ENCODE data around the gene ROM1.

The ROM1 gene

GRCh38 chr11:62627713-62628112, 14.7 kb downstream of the ROM1 start:
- TF ChIP-seq POLR2AphosphoS5 (IDR thresholded peaks at IDR 0.05; ENCODE audit: low read depth), result no peak
- no peak for TF ChIP-seq CTCF (IDR thresholded peaks at IDR 0.05; ENCODE audit: insufficient read depth, low read length)
- TF ChIP-seq SPI1 (IDR thresholded peaks at IDR 0.05; ENCODE audit: borderline replicate concordance, low read depth), result no peak
- no peak for TF ChIP-seq REST (IDR thresholded peaks at IDR 0.05; ENCODE audit: insufficient replicate concordance, low read depth)
- no peak overlapping the region for H3K27ac ChIP-seq (replicated peaks)
- no peak for DNase-seq (ENCODE audit: low read depth in 1 of 2, low spot score in 1 of 2)

GRCh38 chr11:62632492-62632891, 19.4 kb downstream of the ROM1 start:
- DNase-seq (ENCODE audit: low read depth in 1 of 2, low spot score in 1 of 2), result no peak
- Histone ChIP-seq H3K27me3 (ENCODE audit: insufficient read depth, poor library complexity, severe bottlenecking) (no peaks in the 10 kb centered on the region), H3K27ac (replicated peaks) (no peak overlapping the region), H3K4me3 (replicated peaks; ENCODE audit: insufficient read depth, low read length) (no peak overlapping the region)
- TF ChIP-seq CTCF (IDR thresholded peaks at IDR 0.05; ENCODE audit: insufficient read depth, low read length) (no peak), REST (IDR thresholded peaks at IDR 0.05; ENCODE audit: insufficient replicate concordance, low read depth) (no peak), GABPA (IDR thresholded peaks at IDR 0.05; ENCODE audit: low read depth) (no peak), POLR2AphosphoS5 (IDR thresholded peaks at IDR 0.05; ENCODE audit: low read depth) (no peak), SPI1 (IDR thresholded peaks at IDR 0.05; ENCODE audit: borderline replicate concordance, low read depth) (no peak)

More at GRCh38 chr11:62627713-62628112, 14.7 kb downstream of the ROM1 start:
- Histone ChIP-seq H3K4me3 (replicated peaks; ENCODE audit: insufficient read depth, low read length) (no peak overlapping the region), H3K27me3 (ENCODE audit: insufficient read depth, poor library complexity, severe bottlenecking) (no peaks in the 10 kb centered on the region)

DNA sequence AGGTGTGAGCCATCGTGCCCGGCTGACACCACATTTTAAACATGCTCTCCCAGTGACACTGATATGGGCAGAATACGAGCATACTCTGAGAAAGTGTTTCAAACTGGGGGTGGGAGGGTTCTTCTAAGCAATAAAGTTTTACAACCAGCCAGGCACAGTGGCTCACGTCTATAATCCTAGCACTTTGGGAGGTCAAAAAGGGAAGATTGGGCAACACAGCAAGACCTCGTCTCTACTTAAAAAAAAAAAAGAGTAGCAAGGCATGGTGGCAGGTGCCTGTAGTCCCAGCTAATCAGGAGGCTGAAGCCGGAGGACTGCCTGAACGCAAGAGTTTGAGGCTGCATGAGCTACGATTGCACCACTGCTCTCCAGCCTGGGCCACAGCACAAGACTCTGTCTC, 31.2 kb downstream of the ROM1 start:
- Histone ChIP-seq H3K27ac (replicated peaks) (no peak overlapping the region), H3K4me3 (replicated peaks; ENCODE audit: insufficient read depth, low read length) (no peak overlapping the region)
- TF ChIP-seq GABPA (IDR thresholded peaks at IDR 0.05; ENCODE audit: low read depth) (no peak), SPI1 (IDR thresholded peaks at IDR 0.05; ENCODE audit: borderline replicate concordance, low read depth) (no peak), CTCF (IDR thresholded peaks at IDR 0.05; ENCODE audit: insufficient read depth, low read length) (no peak), REST (IDR thresholded peaks at IDR 0.05; ENCODE audit: insufficient replicate concordance, low read depth) (no peak), POLR2AphosphoS5 (IDR thresholded peaks at IDR 0.05; ENCODE audit: low read depth) (no peak)

More for the DNA sequence above, 31.2 kb downstream of the ROM1 start:
- no peak for DNase-seq (ENCODE audit: low read depth in 1 of 2, low spot score in 1 of 2)
- no peaks in the 10 kb centered on the region for H3K27me3 ChIP-seq (ENCODE audit: insufficient read depth, poor library complexity, severe bottlenecking)

All from HL-60 (cell line).